Lung (tissue), 12 donors: ENCODE data around the gene SH3BP2. TPM values are rescaled to one million over a fixed set of nuclear protein-coding genes. Genes with fewer than 3 reads are reported as not detected.

Source experiments
- ATAC-seq: fragments of 200-7000 bp; cut with Tn5 transposase; one replicate; pipeline ENCODE4 v1.9.1; 2020; ENCODE audit warnings: moderate number of reproducible peaks; ENCODE audit not compliant: insufficient read depth, low FRiP score
- DNase-seq, 3 donors: peaks; one replicate each; pipeline ENCODE4 v3.0.0-alpha.2; 2013 to 2017
- H3K27ac ChIP-seq, 2 donors: one replicate each; pipeline ENCODE4 v1.5.1; 2013; ENCODE audit warnings: mild to moderate bottlenecking in 2 of 2, moderate library complexity in 2 of 2, control low read depth in 1 of 2, inconsistent platforms in 1 of 2, low read depth in 1 of 2, low read length in 1 of 2
- H3K27me3 ChIP-seq, 3 donors: one replicate each; pipeline ENCODE4 v1.5.1; 2013; ENCODE audit warnings: low read length in 2 of 3; ENCODE audit not compliant: control insufficient read depth in 3 of 3, insufficient read depth in 3 of 3
- H3K36me3 ChIP-seq, 4 donors: one replicate each; pipeline ENCODE4 v1.5.1; 2013; ENCODE audit warnings: low read length in 4 of 4, mild to moderate bottlenecking in 1 of 4, moderate library complexity in 1 of 4; ENCODE audit not compliant: control insufficient read depth in 4 of 4, insufficient read depth in 4 of 4
- H3K4me1 ChIP-seq, 5 donors: one replicate each; pipeline ENCODE4 v1.5.1; 2013; ENCODE audit warnings: low read length in 5 of 5, mild to moderate bottlenecking in 2 of 5, moderate library complexity in 1 of 5; ENCODE audit not compliant: control insufficient read depth in 5 of 5, insufficient read depth in 5 of 5
- H3K4me3 ChIP-seq: one replicate; pipeline ENCODE4 v1.5.1; 2013; ENCODE audit warnings: mild to moderate bottlenecking, control low read depth, moderate library complexity
- H3K9ac ChIP-seq, 2 donors: one replicate each; pipeline ENCODE4 v1.5.1; 2013; ENCODE audit warnings: low read length in 2 of 2, control low read depth in 1 of 2; ENCODE audit not compliant: insufficient read depth in 1 of 2
- H3K9me3 ChIP-seq, 4 donors: one replicate each; pipeline ENCODE4 v1.5.1; 2013; ENCODE audit warnings: low read length in 3 of 4, mild to moderate bottlenecking in 1 of 4, moderate library complexity in 1 of 4; ENCODE audit not compliant: control insufficient read depth in 4 of 4, insufficient read depth in 3 of 4
- WGBS, 2 donors: extraction: QIAGEN DNeasy Blood & Tissue Kit; methylation state at CpG; one replicate each; pipeline ENCODE4 v1.1.7; 2013; 5-methylcytosine and 5-hydroxymethylcytosine counted together
- polyA plus RNA-seq, 2 donors: library from polyadenylated mRNA; stranded (reverse); fragments of 200-250 nt; gene quantifications; one replicate each; pipeline ENCODE4 v1.2.1, GENCODE V29; 2013
- total RNA-seq, 2 donors: library from RNA; depleted of rRNA in 1 of 2; stranded (reverse); fragments of >200 nt in 1 of 2; gene quantifications; one replicate each; pipeline ENCODE4 v1.2.1, GENCODE V29; 2014 to 2021
- TF ChIP-seq, protein P1 (sequence below): IDR thresholded peaks from 2 replicates; pipeline ENCODE4 v1.5.1; 2012; ENCODE audit warnings: mild to moderate bottlenecking; ENCODE audit errors: control extremely low read depth, extremely low read depth
- donor health status: control.
- donor health status: control.
- donor health status: Bipolar disorder and iron deficiency.
- donor health status: healthy.
- donor health status: DM: yes; HTN: yes; CAD: no.

Gene SH3BP2
- total and polyA plus RNA-seq, 4 donors: 49.9 to 117 (median 79.8) TPM

DNA sequence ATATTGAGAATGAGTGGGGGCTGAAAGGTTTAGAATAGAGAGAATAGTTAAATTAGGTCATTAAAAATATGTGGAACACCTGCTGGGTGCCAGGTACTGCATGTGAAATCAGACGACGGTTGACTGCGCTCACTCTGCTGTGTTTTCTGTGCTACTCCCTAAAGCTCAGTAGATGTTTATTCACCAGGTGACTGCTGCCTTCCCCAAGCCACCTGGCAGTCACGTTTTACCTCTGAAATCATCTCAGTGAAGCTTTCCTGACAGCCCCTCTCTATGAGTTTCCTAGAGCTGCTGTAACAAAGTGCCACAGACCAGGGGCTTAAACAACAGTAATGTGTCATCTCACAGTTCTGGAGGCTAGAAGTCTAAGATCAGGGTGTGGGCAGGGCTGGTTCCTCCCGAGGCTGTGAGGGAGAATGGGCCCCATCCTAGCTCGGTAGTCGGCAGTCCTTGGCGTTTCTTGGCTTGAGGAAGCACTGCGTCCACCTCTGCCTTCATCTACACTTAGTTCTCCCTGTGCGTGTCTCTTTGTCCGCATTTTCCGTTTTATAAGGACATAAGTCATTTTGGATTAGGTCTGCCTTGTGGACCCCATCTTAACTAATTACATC, 76.1 kb downstream of the SH3BP2 start:
- no peaks in the 10 kb centered on the region for H3K36me3 ChIP-seq
- 71 to 72% methylated on average over 12 of the region's 12 CpGs for WGBS, 2 donors
- no peaks in the 10 kb centered on the region for H3K9me3 ChIP-seq
- peaks cover 26 to 67% (median 45%) of the 10 kb centered on the region in 5 donors for H3K4me1 ChIP-seq
- H3K27ac ChIP-seq: peak overlapping the region; percentile 70 to 81
- TF ChIP-seq, protein P1, sequence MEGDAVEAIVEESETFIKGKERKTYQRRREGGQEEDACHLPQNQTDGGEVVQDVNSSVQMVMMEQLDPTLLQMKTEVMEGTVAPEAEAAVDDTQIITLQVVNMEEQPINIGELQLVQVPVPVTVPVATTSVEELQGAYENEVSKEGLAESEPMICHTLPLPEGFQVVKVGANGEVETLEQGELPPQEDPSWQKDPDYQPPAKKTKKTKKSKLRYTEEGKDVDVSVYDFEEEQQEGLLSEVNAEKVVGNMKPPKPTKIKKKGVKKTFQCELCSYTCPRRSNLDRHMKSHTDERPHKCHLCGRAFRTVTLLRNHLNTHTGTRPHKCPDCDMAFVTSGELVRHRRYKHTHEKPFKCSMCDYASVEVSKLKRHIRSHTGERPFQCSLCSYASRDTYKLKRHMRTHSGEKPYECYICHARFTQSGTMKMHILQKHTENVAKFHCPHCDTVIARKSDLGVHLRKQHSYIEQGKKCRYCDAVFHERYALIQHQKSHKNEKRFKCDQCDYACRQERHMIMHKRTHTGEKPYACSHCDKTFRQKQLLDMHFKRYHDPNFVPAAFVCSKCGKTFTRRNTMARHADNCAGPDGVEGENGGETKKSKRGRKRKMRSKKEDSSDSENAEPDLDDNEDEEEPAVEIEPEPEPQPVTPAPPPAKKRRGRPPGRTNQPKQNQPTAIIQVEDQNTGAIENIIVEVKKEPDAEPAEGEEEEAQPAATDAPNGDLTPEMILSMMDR: no peak
- no peaks in the 10 kb centered on the region for H3K27me3 ChIP-seq
- ATAC-seq: no peak
- DNase-seq: no peak
- H3K9ac ChIP-seq: peak overlapping the region in 1 of 2 donors; percentile 64
- H3K4me3 ChIP-seq: no peak overlapping the region

DNA sequence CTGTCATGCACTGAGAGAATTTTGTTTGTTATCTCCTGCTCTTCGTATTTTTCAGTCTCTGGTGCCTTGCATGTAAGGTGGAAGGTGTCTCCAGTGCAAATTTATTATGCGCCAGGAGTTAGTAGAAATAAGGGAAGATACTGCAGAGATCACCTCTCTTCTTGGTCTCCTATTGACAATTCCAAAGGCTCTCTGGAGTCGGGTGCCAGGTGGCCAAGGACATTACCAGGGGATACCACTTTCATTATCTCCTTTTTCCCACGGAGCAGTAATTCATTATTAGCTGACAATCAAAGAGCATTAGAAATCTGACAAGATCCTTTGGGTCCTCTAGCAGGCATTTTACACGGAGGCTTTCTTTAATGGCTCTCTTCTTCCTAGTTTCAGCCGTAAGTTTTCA, 76.8 kb downstream of the SH3BP2 start:
- no peak for DNase-seq
- TF ChIP-seq, protein P1: no peak
- H3K9ac ChIP-seq: no peak overlapping the region
- H3K4me3 ChIP-seq: no peak overlapping the region
- H3K27me3 ChIP-seq: no peaks in the 10 kb centered on the region
- peak overlapping the region; percentile 65 to 81 for H3K27ac ChIP-seq
- WGBS, 2 donors: 65 to 76% methylated on average over 6 of the region's 6 CpGs
- H3K36me3 ChIP-seq: no peaks in the 10 kb centered on the region
- H3K9me3 ChIP-seq: no peaks in the 10 kb centered on the region
- peaks cover 24 to 66% (median 46%) of the 10 kb centered on the region in 5 donors for H3K4me1 ChIP-seq
- no peak for ATAC-seq

DNA sequence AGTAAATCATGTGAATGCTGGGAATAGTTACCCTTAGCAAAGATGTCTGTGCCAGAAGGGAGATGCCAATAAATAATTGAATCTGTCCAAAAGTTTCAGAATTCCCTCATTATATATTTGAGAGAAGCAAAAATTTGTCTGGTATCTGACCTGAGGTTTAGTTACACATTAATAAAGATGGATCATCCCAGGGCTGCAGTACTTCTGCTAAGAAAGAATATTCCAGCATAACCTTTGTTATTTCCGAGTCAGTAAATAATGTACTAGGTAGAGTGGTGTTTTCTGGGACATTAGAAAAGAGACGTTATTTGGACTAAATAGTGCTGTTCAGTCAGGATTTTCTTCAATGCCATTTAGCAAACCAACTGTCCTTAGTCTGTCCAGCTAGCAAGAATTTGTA, 77.2 kb downstream of the SH3BP2 start:
- DNase-seq: no peak

More for the DNA sequence above, 77.2 kb downstream of the SH3BP2 start:
- H3K4me3 ChIP-seq: no peak overlapping the region
- WGBS, 2 donors: 48 to 72% methylated on average over 2 of the region's 2 CpGs
- no peak overlapping the region for H3K9ac ChIP-seq
- peaks cover 28 to 62% (median 45%) of the 10 kb centered on the region in 5 donors for H3K4me1 ChIP-seq
- H3K27ac ChIP-seq: no peak overlapping the region
- TF ChIP-seq, protein P1: no peak
- H3K36me3 ChIP-seq: peaks cover 0 to 2% (median 0%) of the 10 kb centered on the region in 4 donors
- no peak for ATAC-seq
- no peaks in the 10 kb centered on the region for H3K27me3 ChIP-seq
- H3K9me3 ChIP-seq: no peaks in the 10 kb centered on the region
